Endothelial cell of umbilical vein (primary cell): ENCODE measurements around the gene RNF10. TPM values are rescaled to one million over a fixed set of nuclear protein-coding genes. Genes with fewer than 3 reads are reported as not detected.

Experiments
- BruUV-seq: library from RNA; stranded (reverse); fragments of 400-500 nt; replicated peaks from 2 replicates; lab custom pipeline; 2021; lab: Mats Ljungman, UMichigan
- CTCF ChIA-PET: fragments of 300-600, 350-600 bp; sonication (Branson Sonifier 250); formaldehyde crosslinking; loops from one replicate; lab custom pipeline; 2021; ENCODE audit warnings: antibody characterized with exemption, inconsistent platforms; lab: Charles Lee
- POLR2A ChIA-PET: fragments of 300-600, 350-600 bp; sonication (Branson Sonifier 250); formaldehyde crosslinking; loops from one replicate; lab custom pipeline; 2021; ENCODE audit warnings: antibody characterized with exemption, inconsistent platforms; lab: Charles Lee
- DNase-seq: peaks from one replicate; pipeline ENCODE4 v3.0.0-alpha.2; 2011; ENCODE audit warnings: low read depth, low spot score
- FAIRE-seq: peaks from 2 replicates; lab custom pipeline; 2011; peaks lifted over from hg19 to GRCh38; lab: Jason Lieb, UNC
- H2AFZ ChIP-seq: 2 replicates; pipeline ENCODE4 v1.6.0; 2012; ENCODE audit warnings: low read depth, low read length, control low read depth, inconsistent platforms
- H3K27ac ChIP-seq: 2 replicates; pipeline ENCODE4 v1.5.1; 2011; ENCODE audit warnings: low read depth, mild to moderate bottlenecking, control low read depth, low read length, moderate library complexity; ENCODE audit not compliant: insufficient read depth
- H3K27me3 ChIP-seq, 2 experiments: 2 replicates each; pipeline versions ENCODE4 v1.6.0 to v1.6.1; 2011; ENCODE audit warnings: low read length in 2 of 2, mixed read lengths in 1 of 2; ENCODE audit not compliant: control insufficient read depth in 2 of 2, insufficient read depth in 2 of 2
- H3K36me3 ChIP-seq, 2 experiments: 2 replicates in 1 of 2; 3 replicates in 1 of 2; pipeline ENCODE4 v1.5.1; 2011; ENCODE audit warnings: low read length in 2 of 2, mild to moderate bottlenecking in 1 of 2, moderate library complexity in 1 of 2; ENCODE audit not compliant: control insufficient read depth in 2 of 2, insufficient read depth in 2 of 2; ENCODE audit errors: extremely low read depth in 1 of 2
- H3K4me1 ChIP-seq: 3 replicates; pipeline ENCODE4 v1.5.1; 2011; ENCODE audit warnings: mild to moderate bottlenecking, low read length; ENCODE audit not compliant: control insufficient read depth, insufficient read depth; ENCODE audit errors: extremely low read depth
- H3K4me2 ChIP-seq: 2 replicates; pipeline ENCODE4 v1.6.1; 2011; ENCODE audit warnings: low read length, control low read depth, mixed read lengths; ENCODE audit not compliant: insufficient read depth
- H3K4me3 ChIP-seq, 3 experiments: fragments of 200-600 bp in 1 of 3; sonication (generic), shearing (Covaris generic) in 1 of 3; replicated peaks in 1 of 3; 2 replicates each; pipeline ENCODE4 v1.5.1; 2011 to 2016; ENCODE audit warnings: control low read depth in 3 of 3, low read length in 3 of 3, mild to moderate bottlenecking in 2 of 3, inconsistent platforms in 1 of 3, low read depth in 1 of 3, moderate library complexity in 1 of 3; ENCODE audit not compliant: insufficient read depth in 1 of 3
- H3K79me2 ChIP-seq: 2 replicates; pipeline ENCODE4 v1.6.0; 2012; ENCODE audit warnings: low read length, inconsistent platforms; ENCODE audit not compliant: control insufficient read depth, insufficient read depth
- H3K9ac ChIP-seq: replicated peaks from 2 replicates; pipeline ENCODE3; 2011; ENCODE audit warnings: low read length, control low read depth; ENCODE audit not compliant: insufficient read depth; ENCODE audit errors: extremely low read depth
- H3K9me1 ChIP-seq: replicated peaks from 3 replicates; pipeline ENCODE4 v1.6.0; 2011; ENCODE audit warnings: mild to moderate bottlenecking, low read length; ENCODE audit not compliant: control insufficient read depth, insufficient read depth; ENCODE audit errors: extremely low read depth
- H3K9me3 ChIP-seq: replicated peaks from 2 replicates; pipeline ENCODE4 v1.5.1; 2012; ENCODE audit warnings: low read length, inconsistent platforms; ENCODE audit not compliant: control insufficient read depth, insufficient read depth
- H4K20me1 ChIP-seq: replicated peaks from 2 replicates; pipeline ENCODE3; 2011; ENCODE audit warnings: mild to moderate bottlenecking, low read length; ENCODE audit not compliant: control insufficient read depth, insufficient read depth; ENCODE audit errors: extremely low read depth
- CTCF ChIP-seq, 2 donors: IDR thresholded peaks; 1 replicate in 1 of 2; 2 replicates in 1 of 2; pipeline ENCODE4 v1.5.1; 2011; ENCODE audit warnings: low read length in 2 of 2, mild to moderate bottlenecking in 2 of 2, moderate library complexity in 2 of 2, control low read depth in 1 of 2, inconsistent platforms in 1 of 2, low read depth in 1 of 2; ENCODE audit not compliant: insufficient read depth in 1 of 2; ENCODE audit errors: extremely low read depth in 1 of 2
- EZH2 ChIP-seq: IDR thresholded peaks from 2 replicates; pipeline ENCODE4 v1.6.1; 2012; ENCODE audit warnings: borderline replicate concordance, low read depth, mild to moderate bottlenecking, moderate library complexity, low read length, inconsistent platforms; ENCODE audit not compliant: severe bottlenecking
- JUN ChIP-seq: IDR thresholded peaks from 2 replicates; pipeline ENCODE4 v1.6.1; 2011; ENCODE audit warnings: borderline replicate concordance, low read depth; ENCODE audit not compliant: insufficient read length, insufficient read depth
- MAX ChIP-seq: IDR thresholded peaks from 2 replicates; pipeline ENCODE4 v1.6.1; 2011; ENCODE audit not compliant: insufficient read depth, insufficient read length
- POLR2A ChIP-seq: IDR thresholded peaks from 2 replicates; pipeline ENCODE4 v1.6.1; 2012; ENCODE audit warnings: low read depth, mild to moderate bottlenecking, control low read depth, low read length
- dilution Hi-C: fragments of 300-500 bp; cut with MboI; formaldehyde crosslinking; loops from one replicate; pipeline ENCODE4 v1.15.0; 2019; ENCODE audit warnings: low sequenced_read_pairs; ENCODE audit not compliant: extremely low pct_ligation_motif_present
- intact Hi-C: fragments of 100-400 bp; cut with micrococcal nuclease; formaldehyde crosslinking; loops from one replicate; pipeline ENCODE4 v1.10.0; 2022
- polyA plus RNA-seq, 4 experiments: library from polyadenylated mRNA; depleted of rRNA in 3 of 4; stranded (reverse) in 3 of 4; unstranded in 1 of 4; fragments of >200 nt; gene quantifications; 2 replicates each; pipeline versions ENCODE4 v1.2.1 to v1.2.3, GENCODE V29; 2011 to 2012; ENCODE audit warnings: missing spikeins in 1 of 4
- total RNA-seq: library from RNA; stranded (reverse); gene quantifications from 2 replicates; pipeline ENCODE4 v1.2.3, GENCODE V29; 2021

Gene RNF10
- total and polyA plus RNA-seq, 2 donors (not counting 3 experiments of a cell fraction or from before 2014, with no cell fraction given), result 120 to 236 TPM

GRCh38 chr12:120498870-120499515 is 35.2 kb upstream of the RNF10 start:
- H3K9me1 ChIP-seq, result no peaks in the 10 kb centered on the region
- H3K79me2 ChIP-seq, result peaks cover 24% of the 10 kb centered on the region
- no peak overlapping the region for H3K4me2 ChIP-seq
- peaks cover 11% of the 10 kb centered on the region for H4K20me1 ChIP-seq
- H3K9me3 ChIP-seq, result no peaks in the 10 kb centered on the region
- dilution Hi-C loops, result no loop called here
- intact Hi-C loops, result no loop called here
- CTCF ChIA-PET, result no interaction called here
- H2AFZ ChIP-seq, result no peak overlapping the region
- TF ChIP-seq MAX (no peak), JUN (no peak), POLR2A (peak; percentile 51), EZH2 (no peak), CTCF (IDR thresholded peaks at IDR 0.05; ENCODE audit: extremely low read depth in 1 of 2, insufficient read depth in 1 of 2, low read depth in 1 of 2, low read length in 2 of 2) (no peak)
- no peak overlapping the region for H3K9ac ChIP-seq
- H3K27ac ChIP-seq, result no peak overlapping the region
- no peaks in the 10 kb centered on the region for H3K27me3 ChIP-seq
- FAIRE-seq (no peak), DNase-seq (no peak)
- POLR2A ChIA-PET, result interaction anchor here (0.6 kb wide), 1 partner anchor 208 kb away, joined by 9 read pairs; no protein-coding TSS in a partner anchor
- no TSS peak for BruUV-seq
- H3K4me3 ChIP-seq, result no peak overlapping the region
- peaks cover 10 to 12% of the 10 kb centered on the region in 2 experiments for H3K36me3 ChIP-seq
- peaks cover 15% of the 10 kb centered on the region for H3K4me1 ChIP-seq
